GDM1 (cell line): Measurements from ENCODE around the gene PLEKHA5.

Experiments
- DNase-seq: peaks from one replicate; lab custom pipeline; 2025; lab: John Stamatoyannopoulos, UW

PLEKHA5 gene

DNA sequence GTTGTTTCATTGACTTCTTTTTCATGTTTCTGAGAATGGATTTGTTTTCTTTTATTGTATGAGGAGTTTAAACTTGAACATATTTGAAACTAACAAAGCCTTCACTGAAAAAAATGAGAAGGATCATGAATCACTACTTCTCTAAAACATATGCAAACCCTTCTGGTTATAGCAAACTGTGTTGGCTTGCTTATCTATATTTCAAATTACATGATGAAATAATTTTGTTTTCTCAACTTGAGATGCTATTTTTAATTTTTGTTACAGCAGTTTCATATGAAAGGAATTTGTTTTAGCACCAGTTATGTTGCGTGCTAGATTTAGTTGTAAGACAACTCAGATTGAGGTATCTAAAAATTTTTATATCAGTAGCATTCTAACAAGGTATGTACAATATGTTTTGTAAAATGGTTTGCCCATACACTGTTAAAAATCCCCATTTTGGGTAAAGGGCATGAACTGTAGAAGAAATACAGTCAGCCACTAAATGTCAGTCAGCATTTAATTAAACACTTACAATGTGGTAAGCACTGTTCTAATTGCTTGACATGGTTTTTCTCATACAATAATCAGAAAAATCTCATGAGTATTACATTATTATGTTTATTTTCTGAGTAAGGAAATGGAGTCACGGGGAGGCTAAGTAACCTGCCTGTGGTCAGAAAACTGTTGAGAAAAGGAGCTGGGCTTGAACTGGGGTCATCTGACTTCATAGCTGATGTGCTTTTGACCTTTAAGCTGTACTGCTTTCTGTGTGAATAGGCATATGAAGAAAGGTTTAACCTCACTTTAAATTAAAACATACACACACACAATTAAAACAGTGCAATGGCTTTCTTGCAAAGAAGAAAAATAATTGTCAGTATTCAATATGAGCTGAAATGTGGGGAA lies 105.7 kb downstream of the PLEKHA5 start:
- DNase-seq = no peak

DNA sequence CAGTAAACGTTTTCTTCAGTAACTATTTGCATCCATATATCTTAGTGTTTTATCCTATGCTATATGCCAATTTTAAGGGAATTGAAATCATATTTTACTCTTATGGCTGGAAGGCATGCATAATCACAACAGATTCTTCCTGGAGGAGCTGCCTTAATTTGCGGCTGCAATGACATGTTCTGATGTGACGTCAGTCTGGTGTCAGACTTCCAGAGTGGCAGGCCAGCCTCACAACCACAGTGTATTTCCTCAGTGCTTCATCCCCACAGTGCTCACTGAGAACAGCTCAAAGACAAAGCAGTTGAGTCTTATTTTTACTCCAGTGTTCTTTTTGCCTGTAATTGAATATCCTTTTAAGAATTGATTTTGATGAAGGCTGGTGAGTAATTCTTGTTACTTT lies 107.1 kb downstream of the PLEKHA5 start:
- DNase-seq = no peak

DNA sequence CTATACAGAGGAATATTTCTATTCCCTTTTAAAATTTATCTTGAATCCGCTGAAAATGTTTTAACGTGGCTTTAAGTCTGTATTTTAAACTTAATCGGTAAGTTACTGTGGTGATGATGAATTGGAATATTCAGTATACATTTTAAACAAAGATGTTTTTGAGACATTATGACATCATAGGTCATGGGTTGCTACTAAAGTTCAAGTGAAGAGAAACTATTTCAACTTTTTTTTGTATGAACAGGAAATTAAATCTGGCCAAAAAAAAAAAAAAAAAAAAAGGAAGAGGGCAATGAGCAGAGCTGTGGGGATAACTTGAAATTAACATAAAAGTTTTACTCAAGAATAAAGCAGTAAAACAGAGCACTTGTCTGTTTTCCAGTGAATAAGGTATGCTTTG lies 109.0 kb downstream of the PLEKHA5 start:
- no peak for DNase-seq

DNA sequence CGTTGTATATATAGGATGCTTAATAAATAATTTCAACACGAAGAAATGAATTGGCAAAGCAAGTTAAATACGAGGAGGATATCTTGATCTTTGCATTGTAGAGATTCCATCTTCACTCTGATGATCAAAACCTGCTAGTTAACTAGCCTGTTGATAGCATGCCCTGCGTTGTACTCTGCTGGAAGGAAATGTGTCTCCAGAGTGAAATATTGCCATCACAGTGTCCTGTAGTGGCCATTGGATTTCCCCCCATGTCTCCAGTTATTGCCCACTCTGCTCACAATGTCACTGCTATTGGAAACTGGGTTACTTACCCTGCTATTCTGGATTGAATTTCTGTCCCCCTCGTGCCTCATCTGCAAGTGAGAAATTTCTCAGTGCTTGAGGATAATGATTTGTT lies 109.6 kb downstream of the PLEKHA5 start:
- no peak for DNase-seq

DNA sequence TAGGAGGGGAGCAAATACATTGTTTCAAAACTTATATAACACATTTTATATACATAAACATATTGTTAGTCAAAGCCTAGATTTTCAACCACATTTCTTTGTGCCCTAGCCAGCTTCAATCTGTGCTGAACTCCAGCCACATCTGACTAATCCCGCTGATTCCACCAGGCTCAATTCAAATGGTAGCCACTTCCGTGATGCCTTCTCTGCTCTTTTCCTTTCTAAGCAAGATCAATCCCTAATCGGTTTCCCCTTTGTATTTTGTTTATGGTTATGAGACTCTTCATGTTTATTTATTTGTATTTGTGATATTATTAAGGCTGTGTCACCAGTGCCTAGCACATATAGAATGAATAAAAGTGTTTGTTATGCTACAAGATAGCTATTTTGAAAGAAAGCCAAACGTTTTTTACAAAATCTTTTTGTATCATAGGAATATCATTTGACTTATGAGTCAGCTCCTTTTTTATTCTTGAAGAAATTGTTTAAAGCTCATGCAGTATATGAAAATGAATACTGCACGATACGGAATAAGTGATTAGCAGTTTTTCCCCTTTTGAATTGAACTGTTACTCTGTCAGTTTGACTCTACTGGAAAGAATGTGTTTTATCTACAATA lies 110.2 kb downstream of the PLEKHA5 start:
- DNase-seq = no peak

DNA sequence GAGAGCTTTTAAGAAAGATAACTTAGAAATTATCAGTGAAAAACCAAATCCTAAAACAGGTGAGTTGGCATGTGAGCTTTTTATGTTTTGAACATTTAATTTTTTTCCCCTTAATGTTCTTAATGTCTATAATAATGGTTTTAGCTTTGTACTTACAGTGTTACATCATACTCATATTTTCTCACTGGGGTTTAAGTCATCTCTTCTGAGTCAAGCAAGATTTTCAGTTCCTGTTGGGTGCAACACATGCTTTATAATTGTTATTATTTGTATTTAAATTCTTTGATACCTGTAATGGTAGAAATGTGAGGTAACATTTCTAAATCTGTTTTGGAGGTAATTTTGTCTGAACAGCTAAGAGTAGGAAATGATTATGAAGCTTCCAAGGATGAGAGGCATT lies 113.0 kb downstream of the PLEKHA5 start:
- no peak for DNase-seq

DNA sequence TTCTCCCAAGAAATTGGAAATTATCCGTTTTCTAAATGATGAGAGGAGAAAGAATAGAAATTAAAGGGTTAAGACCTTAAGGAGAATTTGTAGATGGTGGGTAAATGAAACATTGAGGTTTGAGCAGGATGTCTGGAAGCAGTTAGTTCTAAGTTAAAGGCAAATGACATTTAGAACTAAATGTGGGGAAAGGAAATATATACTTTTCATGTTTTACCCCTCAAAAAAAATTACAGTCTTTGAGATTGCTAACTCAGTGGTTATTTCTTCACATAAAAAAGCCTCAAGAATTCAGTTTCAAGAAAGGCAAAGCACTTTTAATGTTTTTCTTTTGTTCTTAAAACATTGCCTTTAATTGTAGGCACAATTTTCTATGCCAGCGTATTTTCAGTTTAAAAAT lies 114.0 kb downstream of the PLEKHA5 start:
- DNase-seq = no peak

DNA sequence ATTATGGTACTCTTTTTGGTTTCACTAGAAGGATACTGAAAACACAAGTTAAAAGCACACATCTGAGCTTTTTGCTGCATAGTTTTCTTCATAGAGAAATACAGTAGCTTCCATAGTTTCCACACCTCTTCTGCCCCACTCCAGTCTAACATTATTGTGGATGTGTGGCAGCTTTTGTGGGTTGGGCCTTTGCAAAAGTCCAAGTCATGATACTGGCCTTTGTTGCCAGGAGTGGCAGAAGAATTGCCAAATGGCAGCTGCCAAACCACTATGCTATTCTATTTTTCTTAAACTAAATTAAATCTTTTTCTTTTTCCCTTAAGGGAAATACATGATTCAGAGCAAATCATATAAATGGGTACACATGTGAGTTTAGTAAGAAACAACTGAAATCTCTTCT lies 114.8 kb downstream of the PLEKHA5 start:
- no peak for DNase-seq

DNA sequence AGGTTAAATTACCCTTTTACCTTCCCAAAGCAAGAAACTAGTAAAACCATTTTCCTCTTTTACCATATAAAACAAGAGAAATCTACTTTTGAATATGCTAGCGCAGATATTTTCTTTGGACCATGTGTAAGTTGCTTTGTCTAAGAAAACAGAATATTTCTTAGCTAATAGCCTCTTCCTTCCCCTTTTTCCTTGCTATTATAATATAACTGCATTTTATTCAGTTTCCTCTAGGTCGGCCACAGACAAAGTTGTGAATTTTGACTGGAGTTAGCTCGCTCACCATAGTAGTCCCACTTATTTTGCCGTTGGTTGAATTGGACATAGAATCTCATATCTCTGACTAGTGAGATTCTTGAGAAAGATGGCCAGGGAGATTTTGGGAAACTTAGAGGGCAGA lies 115.6 kb downstream of the PLEKHA5 start:
- no peak for DNase-seq

DNA sequence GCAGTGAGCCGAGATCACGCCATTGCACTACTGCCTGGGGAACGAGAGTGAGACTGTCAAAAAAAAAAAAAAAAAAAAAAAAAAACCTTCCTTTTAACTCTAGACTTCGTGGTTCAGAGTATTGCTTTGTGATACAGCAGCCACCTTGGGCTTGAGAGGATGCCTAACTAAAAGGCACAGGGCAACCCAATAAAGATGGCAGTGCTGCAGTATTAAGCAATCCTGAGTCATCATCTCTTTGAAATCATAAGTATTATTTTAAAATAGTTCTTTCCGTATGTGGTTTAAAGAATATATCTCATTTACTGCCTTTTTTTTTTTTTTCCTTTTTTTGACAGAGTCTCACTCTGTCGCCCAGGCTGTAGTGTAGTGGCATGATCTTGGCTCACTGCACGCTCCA lies 116.1 kb downstream of the PLEKHA5 start:
- no peak for DNase-seq

DNA sequence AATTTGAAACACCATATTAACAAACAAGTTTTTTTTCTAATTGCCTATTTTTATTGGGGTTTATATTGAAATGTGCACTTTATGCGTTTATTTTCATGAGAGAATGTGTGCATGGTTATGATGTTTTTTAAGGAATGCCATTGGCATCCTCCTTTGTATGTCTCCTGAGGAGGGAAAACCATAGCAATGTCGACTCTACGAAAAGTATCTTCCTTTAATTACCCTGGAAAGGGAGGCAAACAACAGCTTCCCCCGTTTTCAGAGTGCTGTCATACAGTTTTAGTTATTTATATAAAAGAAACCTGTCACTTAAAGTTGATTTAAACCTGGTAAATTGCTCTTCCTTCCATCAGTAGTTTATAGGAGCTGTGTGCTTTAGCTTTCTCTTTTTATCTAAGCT lies 117.4 kb downstream of the PLEKHA5 start:
- DNase-seq = no peak

DNA sequence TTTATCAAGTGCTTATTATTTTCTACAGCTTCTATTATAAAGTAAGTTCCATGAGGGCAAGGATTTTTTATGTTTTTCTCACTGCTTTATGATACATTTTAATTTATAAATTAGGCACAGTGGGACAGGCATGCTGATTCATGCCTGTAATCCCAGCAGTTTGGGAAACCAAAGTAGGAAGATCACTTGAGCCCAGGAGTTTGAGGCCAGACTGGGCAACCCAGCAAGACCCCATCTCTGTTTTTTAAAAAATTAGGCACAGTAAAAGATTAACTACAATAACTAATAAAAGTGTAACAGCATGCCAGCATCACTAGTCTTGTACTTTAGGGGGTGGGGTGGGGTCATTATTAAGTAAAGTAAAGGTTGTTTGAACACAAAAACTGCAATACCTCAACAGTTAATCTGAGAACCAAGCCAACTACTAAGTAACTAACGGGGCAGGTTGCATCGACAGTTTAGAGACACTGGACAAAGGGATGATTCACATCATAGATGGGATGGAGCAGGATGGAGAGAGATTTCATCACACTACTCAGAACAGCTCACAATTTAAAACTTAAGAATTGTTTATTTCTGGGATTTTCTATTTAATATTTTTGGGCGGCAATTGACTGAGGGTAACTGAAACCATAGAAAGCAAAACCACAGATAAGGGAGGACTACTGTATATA lies 119.5 kb downstream of the PLEKHA5 start:
- DNase-seq = no peak

DNA sequence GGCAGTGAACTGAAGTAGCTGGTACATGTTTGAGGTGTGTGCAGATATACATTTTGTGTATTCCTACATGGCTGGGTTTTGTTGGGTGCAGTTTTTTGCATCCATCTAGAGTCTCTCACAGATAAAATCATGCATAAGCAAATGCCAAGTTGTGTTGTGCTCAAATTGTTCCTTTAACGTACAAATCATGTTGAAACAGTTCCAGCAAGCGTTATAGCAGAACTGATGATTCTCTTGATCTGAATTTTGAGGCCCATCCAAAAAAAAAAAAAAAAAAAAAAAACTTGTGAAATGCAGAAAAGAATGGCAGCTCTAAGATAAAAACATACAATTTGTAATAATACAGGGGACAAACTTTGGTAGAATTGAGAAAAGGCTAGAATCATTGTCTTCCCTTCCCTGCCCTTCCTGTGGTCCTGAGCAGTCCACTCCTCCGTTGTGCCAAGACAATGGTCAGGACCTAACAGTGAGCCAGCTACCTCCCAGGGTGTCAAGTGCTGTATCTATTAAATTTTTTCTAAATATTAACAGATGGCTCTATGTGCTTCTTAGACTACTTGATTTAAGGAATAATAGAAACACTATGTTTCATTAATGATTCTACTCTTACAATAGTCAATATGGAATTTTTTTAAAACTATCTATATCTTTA lies 122.1 kb downstream of the PLEKHA5 start:
- no peak for DNase-seq

DNA sequence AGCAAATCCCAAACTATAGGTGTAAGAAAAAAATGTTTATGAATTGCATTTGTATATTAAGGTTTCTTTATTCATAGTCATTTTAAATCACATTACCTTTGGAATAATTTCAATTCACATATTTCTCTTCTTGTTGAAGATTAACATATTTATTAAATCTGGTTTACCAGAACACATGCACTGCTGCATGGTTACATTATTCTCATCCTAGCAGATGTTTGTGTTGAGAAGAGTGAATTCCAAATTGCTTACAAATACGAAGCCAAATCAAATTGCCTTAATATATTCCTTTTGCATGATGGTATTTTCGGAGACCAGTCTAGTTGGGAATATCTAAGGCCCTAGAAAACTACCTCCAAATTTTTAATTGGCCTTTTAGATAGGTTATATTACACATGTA lies 130.6 kb downstream of the PLEKHA5 start:
- DNase-seq = no peak

DNA sequence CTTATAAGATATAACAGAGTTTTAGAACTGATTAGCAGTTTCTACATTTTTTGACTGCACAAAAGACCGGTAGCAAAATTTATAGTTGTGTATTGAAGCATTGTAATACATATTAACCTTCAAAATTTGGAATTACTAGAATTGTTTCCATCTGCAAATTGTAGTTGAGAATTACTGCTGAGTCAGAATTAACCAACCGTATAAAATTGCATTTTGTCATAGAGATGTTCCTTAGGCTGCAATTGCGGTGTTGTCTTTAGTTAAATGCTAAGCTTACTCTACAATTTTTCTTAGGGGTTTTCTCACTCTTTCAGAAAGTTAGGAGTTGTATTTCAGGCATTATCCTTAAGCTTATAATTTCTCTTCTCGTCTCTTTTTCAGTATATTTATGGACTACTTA lies 132.2 kb downstream of the PLEKHA5 start:
- no peak for DNase-seq

DNA sequence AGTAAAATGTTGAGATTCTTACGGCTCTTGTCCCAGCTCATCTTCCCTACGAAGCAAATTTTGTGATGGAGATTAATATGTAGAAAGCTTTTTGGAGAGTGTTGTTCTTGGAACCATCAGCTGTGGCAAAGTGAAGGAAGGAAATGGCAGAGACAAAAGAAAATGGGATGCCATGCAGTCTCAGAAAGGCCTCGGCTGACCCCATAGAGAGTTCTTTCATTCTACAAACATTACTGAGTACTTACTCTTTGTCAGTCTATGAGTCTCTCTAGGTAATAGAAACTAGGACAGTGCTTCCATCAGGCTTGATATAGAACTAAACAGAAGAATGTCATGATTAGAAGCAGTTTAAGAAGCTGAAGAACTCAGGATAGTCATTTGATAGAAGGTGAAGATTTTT lies 134.1 kb downstream of the PLEKHA5 start:
- no peak for DNase-seq

DNA sequence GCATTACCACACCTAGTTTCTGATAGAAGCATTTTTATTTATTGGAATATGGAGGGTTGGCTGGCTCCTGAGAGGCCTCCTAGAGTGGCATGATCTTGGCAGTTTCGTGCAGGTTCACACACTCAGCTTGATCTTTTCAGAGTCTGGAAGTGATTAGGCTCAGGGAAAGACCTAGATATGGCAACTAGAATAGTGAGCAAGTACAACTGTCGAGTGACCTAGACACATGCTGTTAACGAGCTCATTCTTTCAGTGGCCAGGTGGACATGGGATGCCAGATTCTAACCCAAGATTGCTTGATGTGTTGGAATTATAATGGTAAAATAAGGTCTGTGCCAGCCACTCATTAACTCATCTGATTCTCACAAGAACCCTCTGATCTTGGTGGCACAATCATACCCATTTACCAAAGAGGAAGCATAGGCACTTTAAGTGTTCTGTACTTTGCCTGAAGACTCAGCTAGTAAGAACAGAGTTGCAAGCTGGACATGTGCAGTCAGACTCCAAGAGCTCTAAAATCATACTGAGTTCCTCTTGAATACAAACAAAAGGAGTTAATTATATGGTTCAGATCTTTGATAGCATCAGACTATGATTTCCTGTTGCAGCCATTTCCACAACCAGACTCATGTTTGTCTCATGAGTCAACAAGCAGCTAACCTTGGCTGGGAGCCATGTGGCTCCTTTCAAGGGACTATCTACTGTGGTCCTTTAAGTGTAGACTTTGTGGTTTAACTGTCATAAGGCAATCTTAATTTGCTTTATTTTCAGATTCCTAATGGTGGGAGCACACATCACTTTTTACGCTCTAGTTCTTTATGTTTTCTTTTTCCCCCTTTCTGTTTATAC lies 144.2 kb downstream of the PLEKHA5 start:
- DNase-seq = no peak

DNA sequence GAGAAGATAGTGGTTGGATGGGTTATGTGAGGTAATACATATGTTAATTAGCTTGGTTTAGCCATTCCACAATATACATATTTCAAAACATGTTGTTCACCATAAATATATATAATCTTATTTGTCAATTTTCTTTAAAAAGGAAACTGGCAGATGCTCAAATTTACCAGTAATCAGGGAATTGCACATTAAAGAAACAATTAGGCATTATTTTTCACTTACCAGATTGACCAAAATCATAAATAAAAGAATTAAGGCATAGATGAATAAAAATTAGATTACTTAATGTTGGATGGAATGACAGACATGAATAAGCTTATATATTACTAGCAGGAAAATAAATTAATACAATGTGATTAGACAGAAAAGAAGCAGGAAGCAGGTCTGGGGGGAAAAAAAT lies 147.2 kb downstream of the PLEKHA5 start:
- no peak for DNase-seq

DNA sequence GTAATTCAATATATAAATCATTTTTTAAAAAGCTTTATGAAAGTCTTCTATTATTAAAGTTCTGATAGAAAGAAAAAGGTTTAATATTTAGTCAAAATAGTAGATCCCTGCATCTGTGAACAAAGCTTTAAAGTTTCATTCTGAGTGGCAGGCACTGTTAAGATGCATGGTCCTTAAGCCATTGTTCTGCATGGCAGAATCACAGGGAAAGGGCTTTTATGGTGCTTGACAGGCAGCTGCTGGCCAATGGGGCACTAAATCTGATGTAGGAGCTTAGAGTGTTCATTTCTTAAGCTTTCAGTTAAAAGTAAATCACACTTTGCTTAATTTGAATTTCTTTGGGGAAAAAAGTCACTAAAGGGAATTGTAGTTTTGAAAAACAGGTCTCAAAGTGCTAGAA lies 148.2 kb downstream of the PLEKHA5 start:
- no peak for DNase-seq

DNA sequence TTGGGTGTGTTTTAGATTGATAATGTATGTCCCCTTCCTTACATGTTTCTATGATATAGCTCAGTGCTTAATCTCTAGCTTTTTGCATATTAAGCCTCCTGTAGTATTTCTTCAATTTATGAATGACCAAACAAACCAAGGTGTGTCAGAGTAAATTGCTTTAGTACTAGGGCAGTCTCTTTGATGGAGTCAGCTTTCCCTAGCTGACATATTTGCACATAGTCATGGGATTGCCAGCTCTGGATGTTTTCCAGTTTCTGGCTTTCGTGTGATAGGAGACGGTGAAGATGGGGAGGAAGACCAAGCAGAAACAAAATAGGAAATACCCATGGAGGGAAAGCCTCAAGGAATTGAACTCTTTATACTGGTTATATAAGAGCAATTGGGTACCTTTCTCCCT lies 148.9 kb downstream of the PLEKHA5 start:
- no peak for DNase-seq

DNA sequence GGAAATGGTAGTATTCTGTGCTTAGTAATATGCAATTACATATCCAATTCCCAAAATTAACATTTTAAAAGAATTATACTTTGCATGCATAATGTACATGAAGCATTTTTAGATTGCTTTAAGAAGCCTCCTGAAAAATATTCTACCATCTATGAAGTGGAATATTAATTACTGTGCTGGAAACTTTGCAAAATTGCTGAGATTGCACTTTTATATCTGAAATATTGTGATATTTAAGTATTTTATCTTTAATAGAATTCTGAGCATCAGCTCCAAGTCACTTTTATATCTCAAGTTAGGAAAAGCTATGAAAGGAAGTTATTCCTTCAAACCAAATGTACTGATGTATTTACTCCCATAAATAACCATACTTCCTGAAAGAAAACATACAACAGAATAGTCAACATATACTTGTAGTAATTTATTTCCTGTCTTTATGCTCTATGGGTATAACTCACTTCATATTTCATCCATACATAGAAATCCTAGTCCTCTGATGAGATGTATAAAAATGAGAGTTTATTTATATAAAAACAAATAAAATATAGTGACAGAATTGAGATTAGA lies 152.7 kb downstream of the PLEKHA5 start:
- DNase-seq = no peak
